ENCODE data around the gene MT1F. TPM values are rescaled to one million over a fixed set of nuclear protein-coding genes. Genes with fewer than 3 reads are reported as not detected.

MT1F gene
- total RNA-seq, 2 experiments from 2014 or later = 15.8 to 16.4 TPM

DNA sequence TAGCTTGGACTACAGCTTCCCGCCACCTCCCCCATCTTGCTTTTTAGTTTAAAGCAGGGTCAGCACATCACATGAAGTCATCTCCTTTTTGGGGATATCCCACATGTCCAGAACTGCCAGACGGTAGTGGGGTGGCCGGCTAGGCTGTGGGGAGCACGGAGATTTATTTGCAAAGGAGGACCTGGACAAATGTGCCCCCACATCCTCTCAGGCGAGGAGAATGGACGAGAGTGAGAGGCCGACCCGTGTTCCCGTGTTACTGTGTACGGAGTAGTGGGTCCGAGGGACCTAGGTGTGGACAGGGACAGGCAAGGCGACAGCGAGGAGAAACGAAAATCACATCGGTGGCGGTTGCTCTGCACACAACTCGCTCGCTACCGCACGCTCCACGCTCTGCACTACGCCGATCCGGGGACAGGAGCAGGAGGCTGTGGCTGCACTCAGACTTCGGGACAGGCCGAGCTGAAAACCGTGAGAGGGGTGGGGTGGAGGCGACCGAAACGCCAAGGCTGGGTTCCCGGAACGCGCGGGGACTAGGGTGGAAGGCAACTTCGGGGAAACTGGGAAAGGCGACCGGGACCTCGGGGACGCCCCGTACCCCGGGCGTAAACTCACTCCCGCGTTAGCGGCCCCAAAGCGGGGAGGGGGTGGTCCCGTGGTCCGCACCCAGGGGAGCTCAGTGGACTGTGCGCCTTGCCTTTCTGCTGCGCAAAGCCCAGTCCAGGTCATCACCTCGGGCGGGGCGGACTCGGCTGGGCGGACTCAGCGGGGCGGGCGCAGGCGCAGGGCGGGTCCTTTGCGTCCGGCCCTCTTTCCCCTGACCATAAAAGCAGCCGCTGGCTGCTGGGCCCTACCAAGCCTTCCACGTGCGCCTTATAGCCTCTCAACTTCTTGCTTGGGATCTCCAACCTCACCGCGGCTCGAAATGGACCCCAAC lies 19.7 kb upstream of the MT1F start, which contains the start of gene MT1A:
Gene MT1A, plus strand, starts transcription at position 853 of the 937 bp plus-strand sequence. Its CDS starts 73 bp downstream, at position 926.
- Mint-ChIP-seq H3K4me1 (peaks cover 37% of the 10 kb centered on the region), H3K36me3 (ENCODE audit: low read depth) (no peaks in the 10 kb centered on the region), H3K27ac (no peak within 1 kb of the TSS), H3K27me3 (peaks cover 86% of the 10 kb centered on the region), H3K4me3 (peak within 1 kb of the TSS; percentile 50), H3K9me3 (no peaks in the 10 kb centered on the region)
- DNase-seq = no peak
- ChIA-PET CTCF (interaction anchor here (0.9 to 1.3 kb wide), 2 partner anchors 12 to 64 kb away, joined by 3 to 4 read pairs; partner anchors contain the start of gene MT1E), POLR2A (interaction anchor here (0.6 to 2.4 kb wide), 2 partner anchors 11 to 13 kb away, joined by 3 to 9 read pairs; partner anchors contain the start of gene MT1E)

DNA sequence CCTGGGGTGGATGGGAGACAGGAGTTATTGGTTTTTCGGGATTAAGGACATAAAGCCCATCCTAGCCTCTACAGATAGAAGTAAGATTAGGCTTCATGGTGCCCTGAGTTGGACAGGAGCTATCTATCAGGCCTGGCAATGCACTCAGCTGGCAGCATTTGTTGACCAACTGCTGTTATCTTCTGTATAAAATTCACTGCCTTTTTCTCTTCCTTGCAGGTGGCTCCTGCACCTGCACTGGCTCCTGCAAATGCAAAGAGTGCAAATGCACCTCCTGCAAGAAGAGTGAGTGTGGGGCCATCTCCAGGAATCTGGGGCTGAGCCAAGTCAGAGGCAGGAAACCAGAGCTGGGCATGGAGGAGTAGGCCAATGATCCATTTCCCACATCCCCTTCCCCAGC lies 18.7 kb upstream of the MT1F start:
- Mint-ChIP-seq H3K4me3 (no peak overlapping the region), H3K36me3 (ENCODE audit: low read depth) (no peaks in the 10 kb centered on the region)
- CTCF ChIA-PET = no interaction called here

DNA sequence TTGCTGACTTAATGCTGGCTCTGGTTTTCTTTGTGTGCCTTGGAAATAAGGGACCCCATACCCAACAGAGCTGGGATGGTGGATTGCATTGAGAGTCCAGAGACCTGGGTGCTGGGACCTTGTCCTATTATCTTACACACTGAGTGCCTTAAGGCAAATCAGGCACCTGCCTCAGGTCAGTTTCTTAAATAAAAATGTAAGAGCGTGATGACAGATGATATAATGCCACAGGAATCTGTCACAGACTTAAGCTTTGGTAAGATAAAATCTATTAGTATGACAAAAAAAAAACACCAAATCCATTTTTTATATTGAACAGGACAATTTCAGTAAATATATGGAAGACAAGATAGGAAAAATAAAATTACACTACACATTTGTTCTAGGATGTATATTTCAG lies 17.7 kb upstream of the MT1F start:
- POLR2A ChIA-PET = interaction anchor here (0.5 to 1.2 kb wide), 2 partner anchors 292 to 1645 kb away, joined by 3 read pairs; partner anchors contain the start of gene HERPUD1
- Mint-ChIP-seq H3K27ac (no peak overlapping the region), H3K4me1 (peaks cover 45% of the 10 kb centered on the region)

More for the DNA sequence above, 18.7 kb upstream of the MT1F start:
- POLR2A ChIA-PET = no interaction called here
- H3K4me1 Mint-ChIP-seq = peaks cover 47% of the 10 kb centered on the region
- no peak overlapping the region for H3K27ac Mint-ChIP-seq
- H3K27me3 Mint-ChIP-seq = peaks cover 81% of the 10 kb centered on the region
- no peak for DNase-seq
- H3K9me3 Mint-ChIP-seq = no peaks in the 10 kb centered on the region

GRCh38 chr16:56641166-56641565 lies 16.6 kb upstream of the MT1F start:
- Mint-ChIP-seq H3K27me3 (peaks cover 75% of the 10 kb centered on the region), H3K4me3 (no peak overlapping the region), H3K4me1 (peaks cover 38% of the 10 kb centered on the region), H3K27ac (no peak overlapping the region), H3K36me3 (ENCODE audit: low read depth) (no peaks in the 10 kb centered on the region), H3K9me3 (no peaks in the 10 kb centered on the region)
- no peak for DNase-seq
- CTCF ChIA-PET = interaction anchor here (4.0 kb wide), 1 partner anchor 61 kb away, joined by 32 read pairs; no protein-coding TSS in a partner anchor
- POLR2A ChIA-PET = interaction anchor here (0.9 to 1.2 kb wide), 2 partner anchors 20 to 290 kb away, joined by 3 read pairs; partner anchors contain the start of gene HERPUD1

More for the DNA sequence above, 17.7 kb upstream of the MT1F start:
- CTCF ChIA-PET = no interaction called here
- Mint-ChIP-seq H3K27me3 (peaks cover 76% of the 10 kb centered on the region), H3K9me3 (no peaks in the 10 kb centered on the region), H3K36me3 (ENCODE audit: low read depth) (no peaks in the 10 kb centered on the region), H3K4me3 (no peak overlapping the region)
- DNase-seq = no peak

- Mint-ChIP-seq H3K27me3 (peaks cover 68% of the 10 kb centered on the region), H3K27ac (no peak overlapping the region), H3K36me3 (ENCODE audit: low read depth) (no peaks in the 10 kb centered on the region), H3K4me1 (peaks cover 24% of the 10 kb centered on the region), H3K4me3 (peak overlapping the region; percentile 58), H3K9me3 (no peaks in the 10 kb centered on the region)
- peak; percentile 85 for DNase-seq
- CTCF ChIA-PET = interaction anchor here (0.5 to 4.0 kb wide), 25 partner anchors 10 to 172 kb away, joined by 3 to 32 read pairs (median 4); partner anchors contain the start of genes MT1E, MT1F, MT1X and MT2A
- POLR2A ChIA-PET = interaction anchor here (0.7 to 1.9 kb wide), 8 partner anchors 9 to 40 kb away, joined by 3 to 12 read pairs (median 4); partner anchors contain the start of genes MT1E, MT1F, MT1X and MT2A
Observed at GRCh38 chr16:56643080-56643778, 14.5 kb upstream of the MT1F start.

DNA sequence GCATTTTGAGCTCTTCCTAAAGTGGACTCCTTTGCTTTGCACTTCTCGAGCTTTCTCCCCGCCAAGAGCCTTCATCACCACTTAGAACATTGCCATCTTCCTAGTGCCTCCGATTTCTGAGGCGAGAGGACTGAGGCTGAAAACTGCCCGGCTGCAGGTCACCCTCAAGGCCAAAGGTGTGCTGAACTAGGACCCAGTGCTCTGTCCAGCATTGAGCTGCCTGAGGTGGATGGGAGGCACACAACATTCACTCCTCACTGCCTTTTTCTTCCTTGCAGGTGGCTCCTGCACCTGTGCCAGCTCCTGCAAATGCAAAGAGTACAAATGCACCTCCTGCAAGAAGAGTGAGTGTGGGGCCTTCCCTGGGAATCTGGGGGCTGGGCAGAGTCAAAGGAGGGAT lies 13.9 kb upstream of the MT1F start:
- Mint-ChIP-seq H3K9me3 (no peaks in the 10 kb centered on the region), H3K4me3 (peak overlapping the region; percentile 58), H3K27me3 (peaks cover 70% of the 10 kb centered on the region), H3K36me3 (ENCODE audit: low read depth) (no peaks in the 10 kb centered on the region), H3K27ac (no peak overlapping the region), H3K4me1 (peaks cover 22% of the 10 kb centered on the region)
- ChIA-PET CTCF (interaction anchor here (0.5 to 4.0 kb wide), 24 partner anchors 10 to 171 kb away, joined by 3 to 32 read pairs (median 4); partner anchors contain the start of genes MT1E, MT1F, MT1X and MT2A), POLR2A (interaction anchor here (0.7 to 1.9 kb wide), 7 partner anchors 9 to 39 kb away, joined by 3 to 12 read pairs (median 4); partner anchors contain the start of genes MT1E, MT1F, MT1X and MT2A)
- DNase-seq = no peak

DNA sequence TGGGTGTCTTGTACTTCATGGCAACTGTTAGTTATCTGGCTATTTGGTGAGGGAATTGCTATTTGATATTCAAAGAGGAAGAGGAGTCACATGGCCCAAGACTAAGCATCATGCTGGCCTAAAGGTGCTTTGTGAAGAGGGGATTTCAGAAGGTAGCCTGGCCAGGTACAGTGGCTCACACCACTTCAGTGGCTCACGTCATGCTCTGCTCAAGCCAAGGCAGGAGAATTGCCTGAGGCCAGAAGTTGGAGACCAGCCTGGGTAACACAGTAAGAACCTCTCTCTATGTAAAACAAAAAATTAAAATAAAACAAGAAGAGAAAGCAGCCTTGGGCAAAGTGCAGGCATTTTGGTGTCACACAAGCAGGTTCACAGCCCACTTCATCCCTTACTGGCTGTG lies 12.4 kb upstream of the MT1F start:
- no peak overlapping the region for H3K27ac Mint-ChIP-seq
- CTCF ChIA-PET = no interaction called here
- H3K9me3 Mint-ChIP-seq = no peaks in the 10 kb centered on the region
- H3K36me3 Mint-ChIP-seq (ENCODE audit: low read depth) = no peaks in the 10 kb centered on the region
- H3K4me1 Mint-ChIP-seq = peaks cover 22% of the 10 kb centered on the region
- DNase-seq = no peak
- peaks cover 68% of the 10 kb centered on the region for H3K27me3 Mint-ChIP-seq
- POLR2A ChIA-PET = no interaction called here
- no peak overlapping the region for H3K4me3 Mint-ChIP-seq

GRCh38 chr16:56645838-56646237 lies 11.9 kb upstream of the MT1F start:
- CTCF ChIA-PET = no interaction called here
- peaks cover 22% of the 10 kb centered on the region for H3K4me1 Mint-ChIP-seq
- H3K27me3 Mint-ChIP-seq = peaks cover 65% of the 10 kb centered on the region
- POLR2A ChIA-PET = no interaction called here
- no peak for DNase-seq
- H3K9me3 Mint-ChIP-seq = no peaks in the 10 kb centered on the region
- no peaks in the 10 kb centered on the region for H3K36me3 Mint-ChIP-seq (ENCODE audit: low read depth)
- no peak overlapping the region for H3K4me3 Mint-ChIP-seq
- no peak overlapping the region for H3K27ac Mint-ChIP-seq

DNA sequence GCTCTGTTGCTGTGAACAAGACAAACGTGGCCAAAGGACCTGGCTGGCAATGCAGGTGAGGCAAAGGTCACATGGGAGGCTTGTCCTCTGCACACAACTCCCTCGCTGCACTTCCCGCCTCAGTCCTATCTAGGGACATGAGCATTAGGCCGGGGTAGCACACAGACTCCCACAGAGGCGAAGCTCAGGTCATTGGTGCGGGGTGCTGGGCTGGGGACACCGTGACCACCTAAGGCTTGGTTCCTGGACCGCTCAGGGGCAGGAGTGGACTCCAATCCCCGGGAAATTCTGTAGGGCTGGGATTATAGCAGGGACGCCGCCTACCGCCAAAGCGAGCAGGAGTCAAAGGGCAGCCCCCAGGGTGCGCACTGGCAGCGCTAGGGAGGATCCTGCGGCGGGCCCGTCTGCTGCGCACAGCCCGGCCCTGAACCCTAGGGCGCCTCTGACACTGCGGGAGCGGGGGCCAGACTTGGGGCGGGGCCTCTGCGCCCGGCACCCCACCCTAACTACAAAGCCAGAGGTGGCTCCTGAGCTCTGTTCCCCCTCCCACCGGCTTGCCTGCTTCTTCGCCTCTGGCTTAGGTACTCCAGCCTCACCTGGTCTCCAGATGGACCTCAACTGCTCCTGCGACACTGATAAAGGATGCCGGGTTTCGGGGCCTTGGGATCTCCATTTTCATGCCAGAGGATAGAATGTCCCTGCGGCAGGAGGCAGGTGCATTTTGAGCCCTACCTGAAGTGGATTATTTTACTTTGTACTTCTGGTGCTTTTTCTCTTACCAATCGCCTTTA lies 9.9 kb upstream of the MT1F start:
- ChIA-PET CTCF (interaction anchor here (0.6 kb wide), 1 partner anchor 1691 kb away, joined by 3 read pairs; no protein-coding TSS in a partner anchor), POLR2A (interaction anchor here (1.6 kb wide), 1 partner anchor 22 kb away, joined by 4 read pairs; the partner anchor contains the start of gene MT1E)
- Mint-ChIP-seq H3K9me3 (no peaks in the 10 kb centered on the region), H3K27me3 (peaks cover 67% of the 10 kb centered on the region), H3K4me3 (no peak overlapping the region), H3K27ac (no peak overlapping the region), H3K36me3 (ENCODE audit: low read depth) (no peaks in the 10 kb centered on the region), H3K4me1 (peaks cover 15% of the 10 kb centered on the region)
- DNase-seq = no peak

GRCh38 chr16:56649271-56649670 lies 8.5 kb upstream of the MT1F start:
- Mint-ChIP-seq H3K4me1 (peaks cover under 1% of the 10 kb centered on the region), H3K4me3 (no peak overlapping the region), H3K9me3 (no peaks in the 10 kb centered on the region), H3K36me3 (ENCODE audit: low read depth) (no peaks in the 10 kb centered on the region), H3K27ac (no peak overlapping the region), H3K27me3 (peaks cover 65% of the 10 kb centered on the region)
- no peak for DNase-seq
- POLR2A ChIA-PET = interaction anchor here (0.6 to 1.6 kb wide), 3 partner anchors 8 to 24 kb away, joined by 3 to 4 read pairs (median 3); partner anchors contain the start of genes MT1E and MT1F
- CTCF ChIA-PET = no interaction called here

- Mint-ChIP-seq H3K27me3 (peaks cover 64% of the 10 kb centered on the region), H3K4me1 (no peaks in the 10 kb centered on the region)
Observed at GRCh38 chr16:56649820-56650219, 7.9 kb upstream of the MT1F start.

GRCh38 chr16:56651586-56651985 lies 6.2 kb upstream of the MT1F start, which contains the start of gene MT1B:
Gene MT1B, plus strand, starts transcription at chr16:56651886. Its CDS starts 68 bp downstream, at chr16:56651954.
- POLR2A ChIA-PET = no interaction called here
- CTCF ChIA-PET = no interaction called here
- no peak within 1 kb of the TSS for H3K27ac Mint-ChIP-seq
- no peaks in the 10 kb centered on the region for H3K4me1 Mint-ChIP-seq
- no peaks in the 10 kb centered on the region for H3K9me3 Mint-ChIP-seq
- no peak within 1 kb of the TSS for H3K4me3 Mint-ChIP-seq
- DNase-seq = no peak
- peaks cover 57% of the 10 kb centered on the region for H3K27me3 Mint-ChIP-seq
- no peaks in the 10 kb centered on the region for H3K36me3 Mint-ChIP-seq (ENCODE audit: low read depth)

More at GRCh38 chr16:56649820-56650219, 7.9 kb upstream of the MT1F start:
- H3K4me3 Mint-ChIP-seq = no peak overlapping the region
- CTCF ChIA-PET = no interaction called here
- H3K9me3 Mint-ChIP-seq = no peaks in the 10 kb centered on the region
- POLR2A ChIA-PET = no interaction called here
- no peaks in the 10 kb centered on the region for H3K36me3 Mint-ChIP-seq (ENCODE audit: low read depth)
- no peak overlapping the region for H3K27ac Mint-ChIP-seq
- DNase-seq = no peak

All from activated CD4-positive, alpha-beta memory T cell treated with anti-CD3 and anti-CD28 coated beads, Interleukin-2, amount 10 ng/mL, durations not matched to agents 7 days and 5 days (primary cell).